Adrenal gland (tissue), 5 donors: ENCODE measurements around the gene GOLGA8S.
"Not testable (repeated sequence)": the region's sequence is repeated elsewhere in the genome, so short reads cannot be mapped to it uniquely, and the experiment has no call there.

Experiments
- POLR2A ChIP-seq, 2 donors: fragments of 450-650 bp; IDR thresholded peaks; one replicate each; pipeline ENCODE4 v1.6.1; 2017; ENCODE audit warnings: antibody characterized with exemption in 2 of 2, mild to moderate bottlenecking in 2 of 2, moderate library complexity in 1 of 2
- TF ChIP-seq, protein P1 (sequence below), 6 experiments: fragments of 450-650 bp in 4 of 6; fragments of 200-600 bp in 2 of 6; sonication (generic) in 1 of 6; IDR thresholded peaks; 1 replicate in 5 of 6; 2 replicates in 1 of 6; pipeline versions ENCODE4 v1.5.1 to v1.8.0; 2016 to 2021; ENCODE audit warnings: antibody characterized with exemption in 6 of 6, mild to moderate bottlenecking in 2 of 6, moderate library complexity in 1 of 6
- donor health status: DM: no; HTN: no; CAD: no.

DNA sequence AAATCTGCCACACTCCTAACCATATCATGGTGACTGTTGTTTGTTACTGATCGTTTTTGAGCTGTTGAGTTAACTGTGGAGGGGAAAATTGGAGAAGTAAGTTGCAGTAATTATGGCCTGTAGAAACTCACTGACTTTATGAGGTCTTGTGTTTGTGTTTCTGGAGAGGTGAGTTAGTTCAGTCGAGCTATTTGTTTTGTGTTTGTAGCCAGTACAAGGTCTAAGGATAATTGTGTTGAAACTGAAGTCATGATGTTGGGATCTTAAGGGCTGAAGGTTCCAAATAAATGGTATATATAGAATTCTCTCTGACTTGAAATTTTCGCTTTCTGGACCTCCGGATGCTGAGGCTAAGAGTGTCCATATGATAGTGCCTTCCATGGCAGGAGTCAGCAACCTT, 49.7 kb upstream of the GOLGA8S start:
- TF ChIP-seq, protein P1, sequence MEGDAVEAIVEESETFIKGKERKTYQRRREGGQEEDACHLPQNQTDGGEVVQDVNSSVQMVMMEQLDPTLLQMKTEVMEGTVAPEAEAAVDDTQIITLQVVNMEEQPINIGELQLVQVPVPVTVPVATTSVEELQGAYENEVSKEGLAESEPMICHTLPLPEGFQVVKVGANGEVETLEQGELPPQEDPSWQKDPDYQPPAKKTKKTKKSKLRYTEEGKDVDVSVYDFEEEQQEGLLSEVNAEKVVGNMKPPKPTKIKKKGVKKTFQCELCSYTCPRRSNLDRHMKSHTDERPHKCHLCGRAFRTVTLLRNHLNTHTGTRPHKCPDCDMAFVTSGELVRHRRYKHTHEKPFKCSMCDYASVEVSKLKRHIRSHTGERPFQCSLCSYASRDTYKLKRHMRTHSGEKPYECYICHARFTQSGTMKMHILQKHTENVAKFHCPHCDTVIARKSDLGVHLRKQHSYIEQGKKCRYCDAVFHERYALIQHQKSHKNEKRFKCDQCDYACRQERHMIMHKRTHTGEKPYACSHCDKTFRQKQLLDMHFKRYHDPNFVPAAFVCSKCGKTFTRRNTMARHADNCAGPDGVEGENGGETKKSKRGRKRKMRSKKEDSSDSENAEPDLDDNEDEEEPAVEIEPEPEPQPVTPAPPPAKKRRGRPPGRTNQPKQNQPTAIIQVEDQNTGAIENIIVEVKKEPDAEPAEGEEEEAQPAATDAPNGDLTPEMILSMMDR (IDR thresholded peaks at IDR 0.05), result not testable (repeated sequence)
- TF ChIP-seq POLR2A (IDR thresholded peaks at IDR 0.05), result not testable (repeated sequence)
